Measurements from ENCODE around the gene POGLUT3. TPM values are rescaled to one million over a fixed set of nuclear protein-coding genes. Genes with fewer than 3 reads are reported as not detected.

The POGLUT3 gene
- total RNA-seq, 1 donor from 2014 or later = 19.1 TPM

DNA sequence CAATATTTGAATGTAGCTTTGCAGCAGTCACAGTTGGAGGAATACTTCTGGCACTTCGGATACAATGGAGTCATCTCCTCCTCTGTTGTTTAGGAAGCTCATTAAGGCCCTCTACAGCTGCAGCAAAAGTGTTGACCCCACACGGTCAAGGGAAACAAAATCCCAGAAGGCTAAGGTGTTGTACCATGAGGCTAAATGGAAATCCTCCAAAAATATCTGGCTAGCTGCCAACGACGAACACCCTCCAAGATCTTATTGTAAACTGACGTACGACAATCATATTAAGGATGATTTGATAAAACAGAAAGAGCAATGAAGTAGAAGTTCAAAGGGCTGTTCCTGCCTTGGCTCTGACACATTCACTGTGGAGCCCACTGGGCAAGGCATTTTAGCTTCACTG is 4.0 kb downstream of the POGLUT3 start:
- ATAC-seq (no peak), DNase-seq (no peak)
- Histone ChIP-seq H3K4me3 (no peak overlapping the region), H3K4me1 (peaks cover 5% of the 10 kb centered on the region), H3K27ac (no peak overlapping the region), H3K9me3 (no peaks in the 10 kb centered on the region), H3K36me3 (peaks cover 14% of the 10 kb centered on the region), H3K27me3 (ENCODE audit: low read depth) (no peaks in the 10 kb centered on the region)
- TF ChIP-seq, protein P1, sequence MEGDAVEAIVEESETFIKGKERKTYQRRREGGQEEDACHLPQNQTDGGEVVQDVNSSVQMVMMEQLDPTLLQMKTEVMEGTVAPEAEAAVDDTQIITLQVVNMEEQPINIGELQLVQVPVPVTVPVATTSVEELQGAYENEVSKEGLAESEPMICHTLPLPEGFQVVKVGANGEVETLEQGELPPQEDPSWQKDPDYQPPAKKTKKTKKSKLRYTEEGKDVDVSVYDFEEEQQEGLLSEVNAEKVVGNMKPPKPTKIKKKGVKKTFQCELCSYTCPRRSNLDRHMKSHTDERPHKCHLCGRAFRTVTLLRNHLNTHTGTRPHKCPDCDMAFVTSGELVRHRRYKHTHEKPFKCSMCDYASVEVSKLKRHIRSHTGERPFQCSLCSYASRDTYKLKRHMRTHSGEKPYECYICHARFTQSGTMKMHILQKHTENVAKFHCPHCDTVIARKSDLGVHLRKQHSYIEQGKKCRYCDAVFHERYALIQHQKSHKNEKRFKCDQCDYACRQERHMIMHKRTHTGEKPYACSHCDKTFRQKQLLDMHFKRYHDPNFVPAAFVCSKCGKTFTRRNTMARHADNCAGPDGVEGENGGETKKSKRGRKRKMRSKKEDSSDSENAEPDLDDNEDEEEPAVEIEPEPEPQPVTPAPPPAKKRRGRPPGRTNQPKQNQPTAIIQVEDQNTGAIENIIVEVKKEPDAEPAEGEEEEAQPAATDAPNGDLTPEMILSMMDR (IDR thresholded peaks at IDR 0.05) = no peak
- intact Hi-C loops (cut with DNase I) = no loop called here

DNA sequence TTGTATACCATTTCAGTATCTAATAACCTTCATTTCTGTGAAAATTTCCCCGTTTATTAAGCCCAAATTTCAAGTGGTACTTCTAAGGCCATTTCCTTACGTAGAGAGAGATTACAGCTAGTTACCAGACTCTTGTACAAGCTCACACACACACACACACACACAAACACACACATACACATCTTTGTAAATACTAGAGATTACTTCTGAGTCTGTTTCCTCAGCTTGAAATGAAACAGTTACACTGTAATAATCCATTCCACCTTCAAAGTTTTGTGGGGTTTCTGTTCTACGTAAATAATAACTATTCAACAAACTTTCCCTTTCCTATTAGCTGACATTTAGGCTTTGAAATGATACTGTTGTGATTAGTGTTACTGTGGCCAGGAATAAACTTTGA is 6.2 kb downstream of the POGLUT3 start:
- no peak overlapping the region for H3K4me3 ChIP-seq
- H3K4me1 ChIP-seq = peaks cover 3% of the 10 kb centered on the region
- ATAC-seq = no peak
- intact Hi-C loops (cut with DNase I) = no loop called here
- no peaks in the 10 kb centered on the region for H3K27me3 ChIP-seq (ENCODE audit: low read depth)
- DNase-seq = no peak
- no peaks in the 10 kb centered on the region for H3K9me3 ChIP-seq
- no peak overlapping the region for H3K27ac ChIP-seq
- TF ChIP-seq, protein P1 (IDR thresholded peaks at IDR 0.05) = no peak
- peaks cover 24% of the 10 kb centered on the region for H3K36me3 ChIP-seq

DNA sequence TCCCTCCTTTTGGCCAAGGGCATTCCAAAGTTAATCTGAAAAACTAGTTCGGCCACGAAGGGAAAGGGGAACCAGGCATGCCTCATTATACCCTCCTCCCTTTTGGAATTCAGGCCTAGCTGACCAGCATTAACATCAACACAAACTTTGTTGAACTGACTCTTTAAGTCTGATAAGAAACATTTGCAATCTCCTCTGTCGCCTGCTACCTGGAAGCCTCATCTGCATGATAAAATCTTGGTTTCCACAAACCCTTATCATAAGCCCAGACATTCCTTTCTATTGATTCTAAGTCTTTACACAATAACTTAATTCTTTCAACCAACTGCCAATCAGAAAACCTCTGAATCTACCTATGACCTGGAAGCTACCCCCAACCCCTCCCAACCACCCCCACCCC is 11.4 kb downstream of the POGLUT3 start:
- TF ChIP-seq, protein P1 (IDR thresholded peaks at IDR 0.05) = no peak
- DNase-seq (no peak), ATAC-seq (no peak)
- no peaks in the 10 kb centered on the region for H3K9me3 ChIP-seq
- no peak overlapping the region for H3K4me3 ChIP-seq
- no peaks in the 10 kb centered on the region for H3K4me1 ChIP-seq
- peaks cover 58% of the 10 kb centered on the region for H3K36me3 ChIP-seq
- no peaks in the 10 kb centered on the region for H3K27me3 ChIP-seq (ENCODE audit: low read depth)
- intact Hi-C loops (cut with DNase I) = no loop called here
- no peak overlapping the region for H3K27ac ChIP-seq

DNA sequence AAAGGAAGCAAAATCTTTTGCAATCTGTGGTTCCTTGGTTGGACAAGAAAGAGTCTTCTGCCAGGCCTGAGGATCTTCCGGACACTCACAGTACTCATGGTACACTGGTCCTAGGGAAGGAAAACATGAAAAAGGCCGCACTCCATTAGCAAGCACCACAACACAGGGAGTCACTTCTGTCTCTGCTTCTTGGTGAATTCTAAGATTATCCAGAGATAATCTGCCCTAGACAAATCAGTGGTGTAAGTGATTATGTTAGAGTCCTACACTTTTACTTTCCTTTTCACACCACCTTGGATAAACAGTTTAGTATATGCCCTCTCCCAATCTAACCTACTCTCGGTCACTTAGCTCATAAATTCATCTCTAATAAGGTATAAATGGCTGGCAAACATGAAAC is 11.9 kb downstream of the POGLUT3 start:
- Histone ChIP-seq H3K9me3 (no peaks in the 10 kb centered on the region), H3K4me1 (no peaks in the 10 kb centered on the region), H3K27me3 (ENCODE audit: low read depth) (no peaks in the 10 kb centered on the region), H3K36me3 (peaks cover 58% of the 10 kb centered on the region), H3K4me3 (no peak overlapping the region), H3K27ac (no peak overlapping the region)
- intact Hi-C loops (cut with DNase I) = no loop called here
- TF ChIP-seq, protein P1 (IDR thresholded peaks at IDR 0.05) = no peak
- DNase-seq = no peak
- no peak for ATAC-seq

DNA sequence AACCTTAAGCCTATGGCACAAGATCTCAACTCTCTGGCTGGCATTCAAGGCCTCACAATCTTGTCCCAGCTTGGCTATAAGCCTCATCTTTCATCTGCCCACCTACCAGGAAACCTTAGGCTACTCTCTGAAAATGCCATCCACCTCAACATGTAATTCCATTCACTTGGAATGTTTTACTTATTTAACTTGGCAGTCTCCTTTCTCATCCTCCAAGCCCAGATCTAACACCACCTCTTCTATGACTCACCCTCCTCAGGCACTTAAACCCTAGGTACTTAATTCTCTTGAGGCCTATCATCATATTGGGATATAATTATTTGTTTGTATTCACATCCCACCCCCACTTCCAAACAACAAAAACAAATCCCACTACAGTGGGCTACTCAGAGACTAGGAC is 15.0 kb downstream of the POGLUT3 start:
- TF ChIP-seq, protein P1 (IDR thresholded peaks at IDR 0.05) = no peak
- Histone ChIP-seq H3K36me3 (peaks cover 44% of the 10 kb centered on the region), H3K4me3 (no peak overlapping the region), H3K4me1 (no peaks in the 10 kb centered on the region), H3K27me3 (ENCODE audit: low read depth) (no peaks in the 10 kb centered on the region), H3K27ac (no peak overlapping the region), H3K9me3 (no peaks in the 10 kb centered on the region)
- intact Hi-C loops (cut with DNase I) = no loop called here
- DNase-seq (no peak), ATAC-seq (peak; percentile 32 to 67)
